HG03575 (cell line): ENCODE results near the gene NOMO2.
"Not testable (repeated sequence)": the region's sequence is repeated elsewhere in the genome, so short reads cannot be mapped to it uniquely, and the experiment has no call there.

Experiments used
- ATAC-seq: cut with Tn5 transposase; IDR thresholded peaks from one replicate; pipeline ENCODE4 v1.9.1; 2021; ENCODE audit not compliant: unreplicated experiment, insufficient number of reproducible peaks, low FRiP score; ENCODE audit errors: extremely low read depth

NOMO2 gene

DNA sequence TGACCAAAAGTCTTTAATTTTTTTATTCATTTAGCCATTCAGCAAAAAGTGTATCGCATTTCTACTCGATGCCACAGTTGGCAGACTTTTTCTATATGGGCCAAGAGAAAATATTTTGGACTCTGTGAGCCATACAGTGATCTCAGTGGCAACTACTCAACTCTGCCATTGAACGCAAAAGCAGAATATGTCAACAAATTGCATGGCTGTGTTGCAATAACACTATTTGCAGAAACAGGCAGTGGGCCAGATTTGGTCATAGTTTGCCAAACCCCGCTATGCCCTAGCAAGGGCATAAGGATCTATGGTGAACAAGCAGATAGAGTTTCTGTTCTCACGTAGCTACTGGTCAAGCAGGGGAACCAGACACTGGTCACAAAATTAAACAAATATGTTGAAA is 18.5 kb upstream of the NOMO2 start:
- not testable (repeated sequence) for ATAC-seq

DNA sequence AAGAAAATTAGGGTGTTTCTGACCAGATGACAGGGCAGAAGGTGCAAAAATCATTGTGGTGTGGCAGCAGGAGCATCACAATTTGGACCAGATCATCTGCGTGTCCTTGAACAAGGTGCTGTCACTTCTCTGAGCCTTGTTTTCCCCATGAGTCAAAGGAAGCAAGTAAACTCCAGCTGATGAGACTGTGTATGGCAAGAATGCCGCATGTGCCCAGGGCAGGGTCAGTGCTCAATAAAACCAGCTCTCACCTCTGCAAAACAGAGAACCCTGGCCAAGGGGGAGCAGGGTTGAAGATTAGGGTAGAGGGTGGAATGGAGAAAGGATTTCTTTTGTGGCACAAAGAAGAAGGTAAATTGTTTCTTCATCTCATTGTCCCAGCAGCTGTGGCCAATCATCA is 17.4 kb upstream of the NOMO2 start:
- ATAC-seq, result not testable (repeated sequence)

DNA sequence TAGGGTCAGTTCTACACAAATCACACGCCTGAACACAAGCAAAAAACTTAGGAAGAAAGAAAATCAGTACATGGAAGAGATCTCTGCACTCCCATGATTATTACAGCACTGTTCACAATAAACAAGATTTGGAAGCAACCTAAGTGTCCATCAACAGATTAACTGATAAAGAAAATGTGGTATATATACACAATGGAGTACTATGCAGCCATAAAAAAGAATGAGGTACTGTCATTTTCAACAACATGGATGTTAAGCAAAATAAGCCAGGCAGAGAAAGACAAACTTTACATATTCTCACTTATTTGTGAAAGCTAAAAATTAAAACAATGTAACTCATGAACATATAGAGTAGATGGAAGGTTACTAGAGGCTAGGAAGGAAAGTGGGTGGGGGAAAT is 16.0 kb upstream of the NOMO2 start:
- not testable (repeated sequence) for ATAC-seq

DNA sequence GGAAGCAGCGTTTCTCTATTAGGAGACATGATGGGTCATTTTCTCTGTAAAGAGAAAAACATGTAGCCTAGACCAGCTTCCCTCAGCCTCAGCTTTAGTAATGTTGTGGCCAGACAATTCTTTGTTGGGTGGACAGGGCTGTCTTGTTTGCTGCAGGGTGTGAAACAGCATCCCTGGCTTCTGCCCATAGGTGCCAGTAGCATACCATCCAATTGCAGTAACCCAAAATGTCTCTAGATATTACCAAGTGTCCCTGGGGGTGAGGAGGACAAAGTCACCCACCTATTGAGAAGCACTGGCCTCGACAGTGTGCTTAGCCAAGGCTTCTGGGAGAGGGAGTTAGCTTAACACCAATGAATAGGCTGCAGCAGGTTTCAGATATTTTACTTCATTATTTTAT is 14.0 kb upstream of the NOMO2 start:
- not testable (repeated sequence) for ATAC-seq

GRCh38 chr16:18575298-18575917 is 13.5 kb upstream of the NOMO2 start:
- not testable (repeated sequence) for ATAC-seq

DNA sequence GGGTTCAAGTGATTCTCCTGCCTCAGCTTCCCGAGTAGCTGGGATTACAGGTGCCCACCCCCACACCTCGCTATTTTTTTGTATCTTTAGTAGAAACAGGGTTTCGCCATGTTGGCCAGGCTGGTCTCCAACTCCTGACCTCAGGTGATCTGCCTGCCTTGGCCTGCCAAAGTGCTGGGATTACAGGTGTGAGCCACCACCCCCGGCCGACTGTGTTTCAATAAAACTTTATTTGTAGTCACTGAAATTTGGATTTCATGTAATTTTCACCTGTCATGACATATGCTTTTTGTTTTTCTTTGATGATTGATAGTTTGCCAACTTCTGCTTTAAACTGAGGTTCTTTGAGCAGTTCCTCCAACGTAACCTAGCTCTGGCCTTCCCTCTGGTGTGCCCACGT is 12.0 kb upstream of the NOMO2 start:
- ATAC-seq, result not testable (repeated sequence)

DNA sequence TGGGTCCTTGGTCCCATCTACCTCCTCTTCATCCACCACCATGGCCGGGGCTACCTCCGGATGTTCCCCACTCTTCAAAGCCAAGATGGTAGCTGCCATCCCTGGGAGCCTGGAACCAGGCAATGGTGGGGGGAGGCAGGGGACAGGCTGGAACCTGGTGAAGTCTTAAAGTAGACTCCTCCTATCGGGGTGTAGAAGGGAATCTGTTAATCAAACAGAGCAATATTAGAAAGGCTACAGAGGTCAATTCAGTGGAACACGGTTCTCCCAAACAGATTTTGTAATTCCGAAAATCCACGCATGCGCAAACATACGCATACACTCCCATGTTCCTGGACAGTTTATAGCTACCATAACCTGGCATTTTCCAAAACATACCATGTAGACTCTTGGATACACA is 11.1 kb upstream of the NOMO2 start:
- ATAC-seq, result not testable (repeated sequence)

- not testable (repeated sequence) for ATAC-seq
These were observed 9.5 kb upstream of the NOMO2 start for GRCh38 chr16:18571307-18571850.

GRCh38 chr16:18570529-18571306 is 8.8 kb upstream of the NOMO2 start:
- not testable (repeated sequence) for ATAC-seq

GRCh38 chr16:18560416-18561220 is 1.3 kb downstream of the NOMO2 start:
- ATAC-seq, result not testable (repeated sequence)

DNA sequence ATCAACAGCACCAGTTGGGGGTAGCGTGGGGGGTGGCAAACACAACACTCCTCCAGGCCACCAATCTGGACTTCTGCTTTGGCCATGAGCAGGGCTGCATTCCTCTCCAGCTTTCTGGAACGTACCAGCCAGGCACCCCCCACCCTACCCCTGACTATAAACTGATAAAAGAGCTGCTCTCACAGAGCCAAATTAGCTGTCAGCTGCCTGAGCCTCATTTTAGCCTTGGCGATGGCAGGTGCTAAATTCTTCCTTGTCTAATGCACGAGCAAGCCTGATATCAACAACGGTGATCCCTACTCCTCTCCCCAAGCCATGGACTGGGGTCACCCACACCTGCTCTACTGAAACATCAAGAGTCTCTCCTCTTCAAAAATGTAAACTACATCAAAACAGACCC is 8.2 kb downstream of the NOMO2 start:
- ATAC-seq, result not testable (repeated sequence)

GRCh38 chr16:18547382-18547781 is 14.5 kb downstream of the NOMO2 start:
- ATAC-seq, result not testable (repeated sequence)

DNA sequence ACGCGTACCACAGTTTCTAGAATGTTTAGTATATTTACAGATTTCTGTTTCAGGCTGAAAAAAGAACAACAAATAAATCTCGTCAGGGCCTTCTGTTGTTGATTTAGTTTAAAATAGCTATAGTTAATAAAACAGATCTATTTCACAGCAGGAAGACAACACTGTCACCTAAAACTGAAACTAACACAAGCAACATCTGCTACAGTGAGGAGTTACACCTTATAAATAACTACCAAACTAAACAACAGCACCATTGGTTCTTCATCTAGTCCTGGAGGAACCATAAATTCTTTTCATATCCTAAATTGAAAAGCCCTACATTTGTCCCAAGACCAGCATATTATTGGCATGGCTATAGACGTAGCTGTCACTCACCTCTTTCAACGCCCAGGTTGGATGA is 15.0 kb downstream of the NOMO2 start:
- not testable (repeated sequence) for ATAC-seq

DNA sequence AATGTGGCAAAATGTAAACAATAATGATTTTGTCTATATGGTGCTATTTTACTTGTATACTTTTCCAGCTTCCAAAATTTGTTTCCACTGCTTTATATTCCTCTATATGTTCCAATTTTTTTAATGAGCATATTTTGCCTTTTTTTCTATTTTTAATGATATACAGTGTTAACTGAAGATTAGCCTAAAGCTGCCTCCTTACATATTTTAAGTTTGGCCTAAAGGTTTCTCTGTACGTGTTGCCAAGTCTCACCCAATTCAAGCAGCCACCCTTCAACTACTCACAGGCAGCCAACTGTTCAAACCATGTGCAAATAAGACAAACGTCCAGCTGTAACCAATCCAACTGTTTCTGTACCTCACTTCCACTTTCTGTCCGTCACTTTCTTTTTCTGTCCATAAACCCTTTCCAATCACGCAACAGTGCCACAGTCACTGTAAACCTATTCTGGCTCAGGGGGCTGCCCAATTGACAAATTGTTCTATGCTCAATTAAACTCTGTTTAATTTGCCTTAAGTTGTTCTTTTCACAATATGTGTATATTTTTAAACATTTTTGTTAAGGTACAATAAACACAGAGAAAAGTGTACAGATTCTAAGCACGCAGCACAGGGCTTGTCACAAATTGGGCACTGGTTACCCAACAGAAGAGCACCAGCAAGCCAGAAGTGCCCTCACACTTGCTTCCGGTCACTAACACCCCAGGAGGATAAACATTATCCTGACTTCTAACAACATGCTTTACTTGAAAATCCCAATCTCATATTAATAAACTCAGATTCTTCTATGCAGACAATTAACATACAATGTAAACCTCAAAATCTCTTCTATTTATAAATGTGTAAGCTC is 17.4 kb downstream of the NOMO2 start:
- ATAC-seq, result not testable (repeated sequence)

DNA sequence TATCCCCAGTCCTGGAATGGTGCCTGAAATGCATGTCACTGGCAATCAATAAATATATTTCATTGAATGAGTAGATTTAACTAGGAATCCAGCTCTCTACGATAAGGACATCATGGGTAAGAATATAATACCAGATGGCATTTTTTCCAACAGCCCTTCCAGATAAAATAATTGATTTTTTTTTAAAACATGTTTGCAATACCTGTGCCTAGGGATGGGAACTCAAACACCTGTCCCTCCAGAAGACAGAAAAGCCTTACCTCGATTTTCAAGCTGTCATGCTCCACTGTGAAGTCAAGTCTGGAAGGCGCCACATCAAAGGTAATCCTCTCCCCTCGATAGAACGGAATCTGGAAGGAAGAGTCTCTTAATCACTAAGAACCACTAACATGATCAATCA is 20.0 kb downstream of the NOMO2 start:
- ATAC-seq, result not testable (repeated sequence)

- not testable (repeated sequence) for ATAC-seq
These were observed 24.9 kb downstream of the NOMO2 start for GRCh38 chr16:18537004-18537403.

DNA sequence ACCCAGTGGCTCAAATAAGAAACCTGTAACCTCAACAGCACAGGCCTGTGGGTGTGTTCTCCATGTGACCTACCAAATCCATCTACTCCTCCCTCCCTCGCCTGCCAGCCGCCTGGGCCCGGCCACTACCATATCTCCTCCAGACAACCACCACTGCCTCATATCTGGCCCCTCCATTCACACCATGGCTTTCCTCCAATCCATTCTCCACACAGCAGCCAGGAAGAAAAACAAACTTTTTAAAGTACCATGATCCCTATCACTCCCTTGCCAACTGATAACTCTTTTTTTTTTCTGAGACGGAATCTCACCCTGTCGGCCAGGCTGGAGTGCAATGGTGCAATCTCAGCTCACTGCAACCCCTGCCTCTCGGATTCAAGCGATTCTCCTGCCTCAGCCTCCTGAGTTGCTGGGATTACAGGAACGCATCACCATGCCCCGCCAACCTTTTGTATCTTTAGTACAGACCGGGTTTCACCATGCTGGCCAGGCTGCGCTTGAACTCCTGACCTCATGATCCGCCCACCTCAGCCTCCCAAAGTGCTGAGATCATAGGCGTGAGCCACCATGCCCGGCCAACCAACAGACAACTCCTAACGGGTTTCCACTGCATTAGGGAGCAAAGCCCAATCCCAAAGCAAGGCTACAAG is 26.3 kb downstream of the NOMO2 start:
- not testable (repeated sequence) for ATAC-seq

DNA sequence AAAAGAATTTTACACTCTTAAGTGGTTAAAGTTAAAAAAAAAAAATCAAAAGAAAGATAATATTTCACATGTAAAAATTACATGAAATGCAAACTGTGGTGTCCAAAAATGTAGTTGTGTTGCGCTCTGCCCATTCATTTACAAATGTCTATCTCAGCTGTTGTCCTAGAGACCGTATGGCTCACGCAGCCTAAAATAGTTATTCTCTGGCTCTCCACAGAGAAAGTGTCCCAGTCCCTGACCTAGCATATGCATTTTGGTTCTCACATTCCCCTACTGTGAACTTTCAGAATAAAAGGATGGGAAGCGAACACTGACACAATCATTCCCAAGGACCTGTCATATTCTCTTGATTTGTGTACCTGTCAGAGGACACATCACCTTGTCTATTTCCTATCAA is 27.6 kb downstream of the NOMO2 start:
- ATAC-seq, result not testable (repeated sequence)
